K562 (cell line): ENCODE data around the gene ATP9B. TPM values are rescaled to one million over a fixed set of nuclear protein-coding genes. Genes with fewer than 3 reads are reported as not detected.

Experiments
- ATAC-seq: fragments of 200-7000 bp; cut with Tn5 transposase; 3 replicates; pipeline ENCODE4 v1.9.1; 2020; ENCODE audit warnings: moderate library complexity
- BruUV-seq: library from RNA; stranded (reverse); fragments of 400-500 nt; replicated peaks from 2 replicates; lab custom pipeline; 2021; lab: Mats Ljungman, UMichigan
- CTCF ChIA-PET: fragments of 300-600 bp; formaldehyde crosslinking; extraction: SDS; loops from one replicate; lab custom pipeline; 2021; ENCODE audit warnings: low intra/inter-chr PET ratio; lab: Yijun Ruan, JAX
- POLR2A ChIA-PET: fragments of 300-600, 350-650 bp; sonication (Branson Sonifier 250); formaldehyde crosslinking; extraction: SDS; loops from one replicate; lab custom pipeline; 2021; ENCODE audit warnings: antibody characterized with exemption, inconsistent platforms; lab: Yijun Ruan, JAX
- DNase-seq, 4 experiments: peaks; one replicate each; pipeline versions ENCODE4 v3.0.0 to v3.0.0-alpha.2; 2011 to 2018; ENCODE audit warnings: low spot score in 3 of 4, mixed read lengths in 3 of 4; ENCODE audit errors: extremely low read depth in 1 of 4
- FAIRE-seq: peaks from 2 replicates; lab custom pipeline; 2011; peaks lifted over from hg19 to GRCh38; lab: Jason Lieb, UNC
- H2AFZ ChIP-seq: 2 replicates; pipeline ENCODE4 v1.6.0; 2011; ENCODE audit warnings: low read depth, low read length, control low read depth, inconsistent platforms
- H3K27ac ChIP-seq: fragments of 200-600 bp; 3 replicates; pipeline ENCODE4 v1.8.0; 2011; ENCODE audit warnings: low read depth, mild to moderate bottlenecking, control low read depth, inconsistent platforms, low read length, moderate library complexity, mixed read lengths; ENCODE audit errors: extremely low read depth
- H3K27me3 ChIP-seq, 2 experiments: fragments of 300-600 bp in 1 of 2; 2 replicates in 1 of 2; 3 replicates in 1 of 2; pipeline versions ENCODE4 v1.6.0 to v1.8.0; 2011; ENCODE audit warnings: inconsistent platforms in 2 of 2, low read length in 2 of 2, mild to moderate bottlenecking in 1 of 2, mixed read lengths in 1 of 2, moderate library complexity in 1 of 2; ENCODE audit not compliant: control insufficient read depth in 2 of 2, insufficient read depth in 2 of 2
- H3K36me3 ChIP-seq: fragments of 300-600 bp; 3 replicates; pipeline ENCODE4 v1.8.0; 2011; ENCODE audit warnings: mild to moderate bottlenecking, low read length, inconsistent platforms; ENCODE audit not compliant: control insufficient read depth, insufficient read depth
- H3K4me1 ChIP-seq, 2 experiments: fragments of 200-600 bp in 1 of 2; replicated peaks in 1 of 2; 2 replicates in 1 of 2; 3 replicates in 1 of 2; pipeline versions ENCODE4 v1.5.1 to v1.8.0; 2011; ENCODE audit warnings: inconsistent platforms in 2 of 2, low read length in 2 of 2, mild to moderate bottlenecking in 1 of 2, mixed read lengths in 1 of 2, moderate library complexity in 1 of 2; ENCODE audit not compliant: control insufficient read depth in 2 of 2, insufficient read depth in 2 of 2
- H3K4me2 ChIP-seq: 2 replicates; pipeline ENCODE4 v1.6.1; 2011; ENCODE audit warnings: low read length, control low read depth, inconsistent platforms, mixed read lengths; ENCODE audit not compliant: insufficient read depth
- H3K4me3 ChIP-seq: fragments of 200-600 bp; sonication (generic), shearing (Covaris generic); 2 replicates; pipeline ENCODE4 v1.5.1; 2016; ENCODE audit warnings: control low read depth, inconsistent platforms
- H3K79me2 ChIP-seq: fragments of 200-600 bp; 3 replicates; pipeline ENCODE4 v1.8.0; 2011; ENCODE audit warnings: low read length, inconsistent platforms; ENCODE audit not compliant: control insufficient read depth, insufficient read depth
- H3K9ac ChIP-seq, 2 experiments: 2 replicates each; pipeline versions ENCODE4 v1.6.0 to v1.6.1; 2011; ENCODE audit warnings: low read depth in 2 of 2, low read length in 2 of 2, control low read depth in 1 of 2, inconsistent platforms in 1 of 2, mild to moderate bottlenecking in 1 of 2, mixed read lengths in 1 of 2; ENCODE audit not compliant: insufficient read depth in 1 of 2
- H3K9me1 ChIP-seq: one replicate; pipeline ENCODE4 v1.6.0; 2011; ENCODE audit warnings: inconsistent platforms, mild to moderate bottlenecking, low read length, moderate library complexity; ENCODE audit not compliant: control insufficient read depth, insufficient read depth
- H3K9me3 ChIP-seq: replicated peaks from 2 replicates; pipeline ENCODE4 v1.5.1; 2011; ENCODE audit warnings: low read depth, low read length, inconsistent platforms; ENCODE audit not compliant: control insufficient read depth, insufficient read depth
- H4K20me1 ChIP-seq: replicated peaks from 2 replicates; pipeline ENCODE4 v1.6.1; 2011; ENCODE audit warnings: low read length, inconsistent platforms, mixed read lengths; ENCODE audit not compliant: control insufficient read depth, insufficient read depth
- EP300 ChIP-seq: IDR thresholded peaks from 2 replicates; pipeline ENCODE4 v1.6.1; 2012; ENCODE audit warnings: low read length, improper control_type of control experiment
- HIVEP1 ChIP-seq: fragments of 250-450 bp; sonication (Bioruptor Pico); IDR thresholded peaks from 2 replicates; pipeline ENCODE4 v1.4.0; 2020; ENCODE audit warnings: mild to moderate bottlenecking
- LEF1 ChIP-seq: fragments of 450-650 bp; IDR thresholded peaks from 2 replicates; pipeline ENCODE4 v1.6.1; 2016; ENCODE audit warnings: mild to moderate bottlenecking
- MXI1 ChIP-seq: IDR thresholded peaks from 2 replicates; pipeline ENCODE4 v1.6.1; 2011; ENCODE audit warnings: low read depth, mild to moderate bottlenecking, improper control_type of control experiment, low read length
- PHTF2 ChIP-seq: fragments of 250-450 bp; sonication (Bioruptor Pico); IDR thresholded peaks from 2 replicates; pipeline ENCODE4 v1.5.0; 2021; ENCODE audit warnings: mild to moderate bottlenecking
- RFX1 ChIP-seq: fragments of 450-650 bp; IDR thresholded peaks from 2 replicates; pipeline ENCODE4 v1.6.1; 2016; ENCODE audit warnings: mild to moderate bottlenecking, moderate library complexity
- SMAD1 ChIP-seq: fragments of 150-350 bp; IDR thresholded peaks from 2 replicates; pipeline ENCODE4 v1.6.1; 2014; ENCODE audit warnings: low read length, low read depth; ENCODE audit not compliant: partially characterized antibody
- SMAD4 ChIP-seq: fragments of 250-450 bp; sonication (Bioruptor Pico); conservative IDR thresholded peaks from 2 replicates; pipeline ENCODE4 v1.8.0; 2021; ENCODE audit warnings: inconsistent platforms, mild to moderate bottlenecking, moderate library complexity
- TFAM ChIP-seq: fragments of 250-450 bp; sonication (Bioruptor Pico); conservative IDR thresholded peaks from 2 replicates; pipeline ENCODE4 v1.5.0; 2021; ENCODE audit warnings: mild to moderate bottlenecking, moderate library complexity
- ZBED1 ChIP-seq: IDR thresholded peaks from 2 replicates; pipeline ENCODE4 v1.6.1; 2014
- ZNF174 ChIP-seq: fragments of 250-450 bp; sonication (Bioruptor Pico); IDR thresholded peaks from 2 replicates; pipeline ENCODE4 v1.4.0; 2020; ENCODE audit warnings: mild to moderate bottlenecking
- ZNF197 ChIP-seq: fragments of 200-800 bp; sonication (Bioruptor generic); IDR thresholded peaks from 2 replicates; pipeline ENCODE4 v1.6.1; 2016; ENCODE audit warnings: low read depth, missing genetic modification characterization, missing compliant biosample characterization
- WGBS: fragments of 100-300 bp; shearing (Covaris generic); methylation state at CpG from one replicate; pipeline ENCODE4 v1.1.6; 2016; ENCODE audit warnings: low coverage, mixed read lengths; ENCODE audit not compliant: insufficient coverage; ENCODE audit errors: missing lambda C conversion rate; 5-methylcytosine and 5-hydroxymethylcytosine counted together
- in situ Hi-C: fragments of 300-500 bp; cut with MboI; formaldehyde crosslinking; loops from 4 replicates; pipeline ENCODE4 v1.15.0; 2018; ENCODE audit warnings: inconsistent platforms, mixed read lengths
- intact Hi-C: fragments of 100-400 bp; cut with micrococcal nuclease; formaldehyde crosslinking; loops from 2 replicates; pipeline ENCODE4 v1.14.2; 2022
- polyA plus RNA-seq, 8 experiments: library from polyadenylated mRNA; depleted of rRNA in 4 of 8; stranded (reverse) in 5 of 8; unstranded in 3 of 8; fragments of >200 nt; fragmentation: Nextera tagmentation in 2 of 8; fragmentation: Illumina TruSeq in 1 of 8; extraction: Ambion mirVana in 2 of 8; extraction: Trizol in 1 of 8; gene quantifications; 2 replicates each; pipeline versions ENCODE4 v1.2.1 to v1.2.3, GENCODE V29; 2011 to 2014; ENCODE audit warnings: inconsistent platforms in 1 of 8, missing spikeins in 1 of 8
- total RNA-seq, 7 experiments: library from RNA; depleted of rRNA in 6 of 7; stranded (reverse); fragments of >200 nt in 6 of 7; fragmentation: Illumina TruSeq in 2 of 7; extraction: Trizol in 2 of 7; gene quantifications; 2 replicates each; pipeline versions ENCODE4 v1.2.1 to v1.2.3, GENCODE V29; 2011 to 2021; ENCODE audit warnings: low replicate concordance in 1 of 7
- TF ChIP-seq, protein P1 (sequence below): IDR thresholded peaks from 2 replicates; pipeline ENCODE4 v1.6.1; 2014; ENCODE audit warnings: antibody characterized with exemption
- TF ChIP-seq, protein P2 (sequence below): fragments of 450-650 bp; IDR thresholded peaks from 2 replicates; pipeline ENCODE4 v1.7.1; 2018; ENCODE audit warnings: mild to moderate bottlenecking, low read depth; ENCODE audit not compliant: partially characterized antibody
- TF ChIP-seq, protein P3 (sequence below): fragments of 450-650 bp; formaldehyde crosslinking; IDR thresholded peaks from 2 replicates; pipeline ENCODE4 v1.4.0; 2022; ENCODE audit warnings: mild to moderate bottlenecking, moderate library complexity
- TF ChIP-seq, protein P4 (sequence below): sonication (generic); formaldehyde crosslinking; IDR thresholded peaks from 2 replicates; pipeline ENCODE4 v1.8.0; 2022; ENCODE audit warnings: missing genetic modification reagents, mild to moderate bottlenecking, borderline replicate concordance

The ATP9B gene
- total and polyA plus RNA-seq, 9 of the 15 experiments (the other 6 are each of a cell fraction or from before 2014, with no cell fraction given): 0.66 to 13.2 (median 7.9) TPM

DNA sequence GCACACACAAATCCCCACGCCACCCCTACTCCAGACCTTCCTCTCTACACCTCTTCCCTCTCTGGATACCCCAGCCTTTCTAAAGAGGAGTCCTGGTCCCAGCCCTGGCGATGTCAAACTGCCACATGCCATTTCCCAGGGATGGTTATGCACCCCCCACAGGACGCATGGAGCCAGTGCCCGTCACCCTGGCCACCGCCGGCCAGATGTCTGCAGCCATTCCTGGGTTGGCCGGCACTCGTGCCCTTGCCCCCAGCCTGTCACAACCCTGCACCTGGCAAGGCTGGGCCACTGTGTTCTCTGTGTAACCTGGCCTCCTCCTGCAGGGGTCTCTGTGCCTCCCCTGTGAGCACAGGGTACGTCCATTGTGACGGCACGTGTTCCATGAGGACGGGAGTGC lies 268.4 kb downstream of the ATP9B start:
- POLR2A ChIA-PET: no interaction called here
- WGBS: 85% methylated on average over 11 of the region's 12 CpGs
- no peak overlapping the region for H2AFZ ChIP-seq
- intact Hi-C loops: no loop called here
- no peaks in the 10 kb centered on the region for H3K4me1 ChIP-seq
- H3K36me3 ChIP-seq: no peaks in the 10 kb centered on the region; the same call in 2 of the 3 replicates
- no peaks in the 10 kb centered on the region for H3K79me2 ChIP-seq
- CTCF ChIA-PET: no interaction called here
- no peak for ATAC-seq
- no peaks in the 10 kb centered on the region for H3K27me3 ChIP-seq
- H3K4me3 ChIP-seq: no peak overlapping the region
- no peak overlapping the region for H3K4me2 ChIP-seq
- TF ChIP-seq RFX1 (no peak), EP300 (no peak), SMAD4 (CRISPR knock-in tag) (no peak), ZNF174 (no peak), LEF1 (no peak), PHTF2 (CRISPR knock-in tag) (no peak), ZNF197 (no peak), HIVEP1 (CRISPR knock-in tag) (no peak), TFAM (CRISPR knock-in tag) (no peak), ZBED1 (no peak), MXI1 (no peak), SMAD1 (no peak)
- TF ChIP-seq, protein P1, sequence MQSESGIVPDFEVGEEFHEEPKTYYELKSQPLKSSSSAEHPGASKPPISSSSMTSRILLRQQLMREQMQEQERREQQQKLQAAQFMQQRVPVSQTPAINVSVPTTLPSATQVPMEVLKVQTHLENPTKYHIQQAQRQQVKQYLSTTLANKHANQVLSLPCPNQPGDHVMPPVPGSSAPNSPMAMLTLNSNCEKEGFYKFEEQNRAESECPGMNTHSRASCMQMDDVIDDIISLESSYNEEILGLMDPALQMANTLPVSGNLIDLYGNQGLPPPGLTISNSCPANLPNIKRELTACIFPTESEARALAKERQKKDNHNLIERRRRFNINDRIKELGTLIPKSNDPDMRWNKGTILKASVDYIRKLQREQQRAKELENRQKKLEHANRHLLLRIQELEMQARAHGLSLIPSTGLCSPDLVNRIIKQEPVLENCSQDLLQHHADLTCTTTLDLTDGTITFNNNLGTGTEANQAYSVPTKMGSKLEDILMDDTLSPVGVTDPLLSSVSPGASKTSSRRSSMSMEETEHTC: no peak
- TF ChIP-seq, protein P2, sequence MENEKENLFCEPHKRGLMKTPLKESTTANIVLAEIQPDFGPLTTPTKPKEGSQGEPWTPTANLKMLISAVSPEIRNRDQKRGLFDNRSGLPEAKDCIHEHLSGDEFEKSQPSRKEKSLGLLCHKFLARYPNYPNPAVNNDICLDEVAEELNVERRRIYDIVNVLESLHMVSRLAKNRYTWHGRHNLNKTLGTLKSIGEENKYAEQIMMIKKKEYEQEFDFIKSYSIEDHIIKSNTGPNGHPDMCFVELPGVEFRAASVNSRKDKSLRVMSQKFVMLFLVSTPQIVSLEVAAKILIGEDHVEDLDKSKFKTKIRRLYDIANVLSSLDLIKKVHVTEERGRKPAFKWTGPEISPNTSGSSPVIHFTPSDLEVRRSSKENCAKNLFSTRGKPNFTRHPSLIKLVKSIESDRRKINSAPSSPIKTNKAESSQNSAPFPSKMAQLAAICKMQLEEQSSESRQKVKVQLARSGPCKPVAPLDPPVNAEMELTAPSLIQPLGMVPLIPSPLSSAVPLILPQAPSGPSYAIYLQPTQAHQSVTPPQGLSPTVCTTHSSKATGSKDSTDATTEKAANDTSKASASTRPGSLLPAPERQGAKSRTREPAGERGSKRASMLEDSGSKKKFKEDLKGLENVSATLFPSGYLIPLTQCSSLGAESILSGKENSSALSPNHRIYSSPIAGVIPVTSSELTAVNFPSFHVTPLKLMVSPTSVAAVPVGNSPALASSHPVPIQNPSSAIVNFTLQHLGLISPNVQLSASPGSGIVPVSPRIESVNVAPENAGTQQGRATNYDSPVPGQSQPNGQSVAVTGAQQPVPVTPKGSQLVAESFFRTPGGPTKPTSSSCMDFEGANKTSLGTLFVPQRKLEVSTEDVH: no peak
- TF ChIP-seq, protein P3, sequence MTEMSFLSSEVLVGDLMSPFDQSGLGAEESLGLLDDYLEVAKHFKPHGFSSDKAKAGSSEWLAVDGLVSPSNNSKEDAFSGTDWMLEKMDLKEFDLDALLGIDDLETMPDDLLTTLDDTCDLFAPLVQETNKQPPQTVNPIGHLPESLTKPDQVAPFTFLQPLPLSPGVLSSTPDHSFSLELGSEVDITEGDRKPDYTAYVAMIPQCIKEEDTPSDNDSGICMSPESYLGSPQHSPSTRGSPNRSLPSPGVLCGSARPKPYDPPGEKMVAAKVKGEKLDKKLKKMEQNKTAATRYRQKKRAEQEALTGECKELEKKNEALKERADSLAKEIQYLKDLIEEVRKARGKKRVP (CRISPR knock-in tag): no peak
- TF ChIP-seq, protein P4, sequence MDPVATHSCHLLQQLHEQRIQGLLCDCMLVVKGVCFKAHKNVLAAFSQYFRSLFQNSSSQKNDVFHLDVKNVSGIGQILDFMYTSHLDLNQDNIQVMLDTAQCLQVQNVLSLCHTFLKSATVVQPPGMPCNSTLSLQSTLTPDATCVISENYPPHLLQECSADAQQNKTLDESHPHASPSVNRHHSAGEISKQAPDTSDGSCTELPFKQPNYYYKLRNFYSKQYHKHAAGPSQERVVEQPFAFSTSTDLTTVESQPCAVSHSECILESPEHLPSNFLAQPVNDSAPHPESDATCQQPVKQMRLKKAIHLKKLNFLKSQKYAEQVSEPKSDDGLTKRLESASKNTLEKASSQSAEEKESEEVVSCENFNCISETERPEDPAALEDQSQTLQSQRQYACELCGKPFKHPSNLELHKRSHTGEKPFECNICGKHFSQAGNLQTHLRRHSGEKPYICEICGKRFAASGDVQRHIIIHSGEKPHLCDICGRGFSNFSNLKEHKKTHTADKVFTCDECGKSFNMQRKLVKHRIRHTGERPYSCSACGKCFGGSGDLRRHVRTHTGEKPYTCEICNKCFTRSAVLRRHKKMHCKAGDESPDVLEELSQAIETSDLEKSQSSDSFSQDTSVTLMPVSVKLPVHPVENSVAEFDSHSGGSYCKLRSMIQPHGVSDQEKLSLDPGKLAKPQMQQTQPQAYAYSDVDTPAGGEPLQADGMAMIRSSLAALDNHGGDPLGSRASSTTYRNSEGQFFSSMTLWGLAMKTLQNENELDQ: no peak
- TF ChIP-seq, all 486 proteins: peak for 0
- FAIRE-seq (no peak), DNase-seq (no peak)
- Histone ChIP-seq H3K9me1 (no peaks in the 10 kb centered on the region), H3K9ac (no peak overlapping the region), H3K9me3 (no peaks in the 10 kb centered on the region), H3K27ac (no peak overlapping the region), H4K20me1 (no peaks in the 10 kb centered on the region)
- no TSS peak for BruUV-seq
- in situ Hi-C loops: no loop called here
